OCI-LY7 (cell line): ENCODE measurements around the gene GPX6. TPM values are rescaled to one million over a fixed set of nuclear protein-coding genes. Genes with fewer than 3 reads are reported as not detected.

Source experiments
- Bru-seq: library from RNA; stranded (reverse); fragments of 400-500 nt; gene quantifications from one replicate; lab custom pipeline; 2021; lab: Mats Ljungman, UMichigan
- BruChase-seq, 2 experiments: library from RNA; stranded (reverse); fragments of 400-500 nt; gene quantifications; one replicate each; lab custom pipeline; 2021; lab: Mats Ljungman, UMichigan
- BruUV-seq: library from RNA; stranded (reverse); fragments of 400-500 nt; replicated peaks from 2 replicates; lab custom pipeline; 2021; lab: Mats Ljungman, UMichigan
- CTCF ChIA-PET: fragments of 300-600 bp; sonication (Branson Sonifier 250); formaldehyde crosslinking; loops from one replicate; lab custom pipeline; 2022; ENCODE audit warnings: antibody characterized with exemption; ENCODE audit not compliant: unreplicated experiment; lab: Charles Lee
- POLR2A ChIA-PET: fragments of 300-600 bp; sonication (Branson Sonifier 250); formaldehyde crosslinking; loops from one replicate; lab custom pipeline; 2022; ENCODE audit warnings: antibody characterized with exemption; lab: Charles Lee
- DNase-seq: peaks from one replicate; pipeline ENCODE4 v3.0.0-alpha.2; 2015; ENCODE audit warnings: low spot score
- H2AFZ ChIP-seq: fragments of 200-600 bp; sonication (generic), shearing (Covaris generic); 2 replicates; pipeline ENCODE4 v1.6.1; 2014; ENCODE audit warnings: mild to moderate bottlenecking, antibody characterized with exemption, low read length, moderate library complexity
- H3K27ac ChIP-seq: fragments of 200-600 bp; sonication (generic); 2 replicates; pipeline ENCODE4 v1.5.1; 2014; ENCODE audit warnings: mixed run types, low read depth, mild to moderate bottlenecking, moderate library complexity, low read length, inconsistent platforms; ENCODE audit not compliant: poor library complexity, severe bottlenecking
- H3K36me3 ChIP-seq: fragments of 200-600 bp; sonication (generic); 2 replicates; pipeline ENCODE4 v1.6.1; 2014; ENCODE audit warnings: mild to moderate bottlenecking, antibody characterized with exemption, low read length, moderate library complexity, mixed read lengths; ENCODE audit not compliant: insufficient read depth
- H3K4me1 ChIP-seq: fragments of 200-600 bp; sonication (generic); 2 replicates; pipeline ENCODE4 v1.5.1; 2014; ENCODE audit warnings: mild to moderate bottlenecking, low read length; ENCODE audit not compliant: insufficient read depth, poor library complexity, severe bottlenecking
- H3K4me2 ChIP-seq: fragments of 200-600 bp; sonication (generic); 2 replicates; pipeline ENCODE4 v1.6.1; 2014; ENCODE audit warnings: mild to moderate bottlenecking, low read length
- H3K4me3 ChIP-seq: fragments of 200-600 bp; sonication (generic); 2 replicates; pipeline ENCODE4 v1.5.1; 2014; ENCODE audit warnings: mild to moderate bottlenecking, low read depth, low read length; ENCODE audit not compliant: poor library complexity, severe bottlenecking
- H3K79me2 ChIP-seq: fragments of 200-600 bp; sonication (generic); 2 replicates; pipeline ENCODE4 v1.6.1; 2016; ENCODE audit warnings: low read depth, mild to moderate bottlenecking, low read length, moderate library complexity, mixed read lengths; ENCODE audit not compliant: insufficient read depth
- H3K9me2 ChIP-seq: fragments of 200-600 bp; sonication (generic); 2 replicates; pipeline ENCODE4 v1.6.1; 2016; ENCODE audit warnings: mild to moderate bottlenecking, low read length, mixed read lengths; ENCODE audit not compliant: insufficient read depth
- H3K9me3 ChIP-seq: fragments of 200-600 bp; sonication (generic); 2 replicates; pipeline ENCODE4 v1.6.1; 2014; ENCODE audit warnings: mild to moderate bottlenecking, mixed run types, low read length, mixed read lengths
- H4K20me1 ChIP-seq: fragments of 200-600 bp; sonication (generic); 2 replicates; pipeline ENCODE4 v1.6.1; 2014; ENCODE audit warnings: mild to moderate bottlenecking, antibody characterized with exemption, low read length, moderate library complexity, mixed read lengths; ENCODE audit not compliant: insufficient read depth
- EZH2phosphoT487 ChIP-seq: fragments of 200-600 bp; sonication (generic); IDR thresholded peaks from 2 replicates; pipeline ENCODE4 v1.6.1; 2018; ENCODE audit warnings: low read depth, borderline replicate concordance, mild to moderate bottlenecking, mixed run types, antibody characterized with exemption, low read length, moderate library complexity, mixed read lengths
- intact Hi-C: fragments of 100-400 bp; cut with micrococcal nuclease; formaldehyde crosslinking; loops from one replicate; pipeline ENCODE4 v1.10.0; 2022; ENCODE audit not compliant: unreplicated experiment
- long read RNA-seq: library from polyadenylated mRNA; stranded (forward); transcript quantifications from one replicate; pipeline ENCODE4 v2.0.0, GENCODE V29; 2022
- total RNA-seq, 2 experiments: library from RNA; depleted of rRNA in 1 of 2; stranded (reverse); fragments of >200 nt in 1 of 2; shearing (Covaris generic) in 1 of 2; gene quantifications; 2 replicates each; pipeline ENCODE4 v1.2.3, GENCODE V29; 2014 to 2022
- TF ChIP-seq, protein P1 (sequence below): fragments of 200-600 bp; sonication (generic); conservative IDR thresholded peaks from 2 replicates; pipeline ENCODE4 v1.5.1; 2014; ENCODE audit warnings: mild to moderate bottlenecking, antibody characterized with exemption, low read length, moderate library complexity, mixed read lengths

GPX6 gene, protein sequence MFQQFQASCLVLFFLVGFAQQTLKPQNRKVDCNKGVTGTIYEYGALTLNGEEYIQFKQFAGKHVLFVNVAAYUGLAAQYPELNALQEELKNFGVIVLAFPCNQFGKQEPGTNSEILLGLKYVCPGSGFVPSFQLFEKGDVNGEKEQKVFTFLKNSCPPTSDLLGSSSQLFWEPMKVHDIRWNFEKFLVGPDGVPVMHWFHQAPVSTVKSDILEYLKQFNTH
- total RNA-seq (2014; rRNA removed; shearing (Covaris generic)): not detected in 2 replicates
- total RNA-seq (2022): not detected in 2 replicates
- Bru-seq, nascent RNA: not detected
- BruChase-seq, experiment 1, labeled RNA remaining after a 6-hour chase: not detected
- BruChase-seq, experiment 2, labeled RNA remaining after a 2-hour chase: not detected
- long read RNA-seq: 0 reads

DNA sequence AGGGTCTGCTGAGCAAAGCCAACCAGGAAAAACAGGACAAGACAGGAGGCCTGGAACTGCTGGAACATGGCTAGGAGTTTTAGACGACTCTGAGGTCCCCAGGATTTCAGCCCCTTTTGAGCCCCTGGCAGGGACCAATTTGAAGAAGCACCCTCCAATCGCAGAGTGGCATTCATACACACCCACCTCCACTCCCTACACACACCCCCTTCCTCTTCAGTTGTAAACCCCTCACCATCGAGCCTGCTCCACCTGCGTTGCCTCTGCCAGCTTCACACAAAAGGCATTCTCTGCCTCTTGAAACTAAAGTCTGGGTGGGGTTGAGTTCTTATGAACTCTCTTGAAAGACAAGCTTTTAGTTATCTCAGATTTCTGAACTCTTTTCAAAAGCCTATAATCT is at the start of gene GPX6:
Gene GPX6 (minus strand): TSS at position 118 of the 400 bp plus-strand sequence. CDS start 50 bp downstream, at position 68.
- Histone ChIP-seq H3K9me3 (no peaks in the 10 kb centered on the region), H2AFZ (no peak within 1 kb of the TSS), H3K27ac (no peak within 1 kb of the TSS), H3K79me2 (no peaks in the 10 kb centered on the region), H3K4me3 (no peak within 1 kb of the TSS), H3K4me1 (no peaks in the 10 kb centered on the region), H3K9me2 (no peaks in the 10 kb centered on the region), H3K4me2 (no peak within 1 kb of the TSS), H4K20me1 (no peaks in the 10 kb centered on the region), H3K36me3 (no peaks in the 10 kb centered on the region)
- CTCF ChIA-PET: no interaction called here
- POLR2A ChIA-PET: interaction anchor here (0.6 kb wide), 2 partner anchors 62 to 1272 kb away, joined by 3 to 4 read pairs; no protein-coding TSS in a partner anchor
- no peak for DNase-seq
- no peak for TF ChIP-seq EZH2phosphoT487
- TF ChIP-seq, protein P1, sequence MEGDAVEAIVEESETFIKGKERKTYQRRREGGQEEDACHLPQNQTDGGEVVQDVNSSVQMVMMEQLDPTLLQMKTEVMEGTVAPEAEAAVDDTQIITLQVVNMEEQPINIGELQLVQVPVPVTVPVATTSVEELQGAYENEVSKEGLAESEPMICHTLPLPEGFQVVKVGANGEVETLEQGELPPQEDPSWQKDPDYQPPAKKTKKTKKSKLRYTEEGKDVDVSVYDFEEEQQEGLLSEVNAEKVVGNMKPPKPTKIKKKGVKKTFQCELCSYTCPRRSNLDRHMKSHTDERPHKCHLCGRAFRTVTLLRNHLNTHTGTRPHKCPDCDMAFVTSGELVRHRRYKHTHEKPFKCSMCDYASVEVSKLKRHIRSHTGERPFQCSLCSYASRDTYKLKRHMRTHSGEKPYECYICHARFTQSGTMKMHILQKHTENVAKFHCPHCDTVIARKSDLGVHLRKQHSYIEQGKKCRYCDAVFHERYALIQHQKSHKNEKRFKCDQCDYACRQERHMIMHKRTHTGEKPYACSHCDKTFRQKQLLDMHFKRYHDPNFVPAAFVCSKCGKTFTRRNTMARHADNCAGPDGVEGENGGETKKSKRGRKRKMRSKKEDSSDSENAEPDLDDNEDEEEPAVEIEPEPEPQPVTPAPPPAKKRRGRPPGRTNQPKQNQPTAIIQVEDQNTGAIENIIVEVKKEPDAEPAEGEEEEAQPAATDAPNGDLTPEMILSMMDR: no peak
- BruUV-seq: no TSS peak
- intact Hi-C loops: no loop called here

GRCh38 chr6:28563430-28564095 is 48.0 kb upstream of the GPX6 start:
- H3K9me2 ChIP-seq: no peaks in the 10 kb centered on the region
- no peaks in the 10 kb centered on the region for H3K79me2 ChIP-seq
- H3K9me3 ChIP-seq: no peaks in the 10 kb centered on the region
- no peak overlapping the region for H3K27ac ChIP-seq
- no TSS peak for BruUV-seq
- H3K36me3 ChIP-seq: no peaks in the 10 kb centered on the region
- H2AFZ ChIP-seq: no peak overlapping the region
- no peak overlapping the region for H3K4me2 ChIP-seq
- no peak overlapping the region for H3K4me3 ChIP-seq
- intact Hi-C loops: no loop called here
- TF ChIP-seq, protein P1: no peak
- TF ChIP-seq EZH2phosphoT487: no peak
- no peak for DNase-seq
- ChIA-PET POLR2A (no interaction called here), CTCF (no interaction called here)
- no peaks in the 10 kb centered on the region for H4K20me1 ChIP-seq
- no peaks in the 10 kb centered on the region for H3K4me1 ChIP-seq
